HepG2 (cell line): ENCODE results near the gene TEX29.

Source experiments
- ARID2 ChIP-seq: sonication (generic); formaldehyde crosslinking; IDR thresholded peaks from 2 replicates; pipeline ENCODE4 v1.8.1; 2022; ENCODE audit warnings: mild to moderate bottlenecking, missing genetic modification reagents, borderline replicate concordance
- GABPA ChIP-seq, 2 experiments: IDR thresholded peaks; 2 replicates each; pipeline ENCODE4 v1.6.1; 2011 to 2016; ENCODE audit warnings: low read depth in 2 of 2, low read length in 1 of 2, missing biosample characterization in 1 of 2, missing genetic modification characterization in 1 of 2
- HCFC1 ChIP-seq: fragments of 150-350 bp; IDR thresholded peaks from 2 replicates; pipeline ENCODE4 v1.6.1; 2014; ENCODE audit warnings: low read depth, low read length
- JUND ChIP-seq: sonication (generic); formaldehyde crosslinking; IDR thresholded peaks from 2 replicates; pipeline ENCODE4 v1.8.0; 2022; ENCODE audit warnings: mild to moderate bottlenecking, missing genetic modification reagents
- KLF15 ChIP-seq: sonication (generic); formaldehyde crosslinking; IDR thresholded peaks from 2 replicates; pipeline ENCODE4 v1.8.1; 2023; ENCODE audit warnings: borderline replicate concordance, mild to moderate bottlenecking, inconsistent platforms, missing genetic modification reagents, mixed read lengths
- NRL ChIP-seq: sonication (generic); formaldehyde crosslinking; IDR thresholded peaks from 2 replicates; pipeline ENCODE4 v1.5.0; 2020; ENCODE audit warnings: missing genetic modification reagents, mild to moderate bottlenecking, moderate library complexity, borderline replicate concordance
- RAD21 ChIP-seq: fragments of 450-650 bp; formaldehyde crosslinking; IDR thresholded peaks from 2 replicates; pipeline ENCODE4 v1.5.0; 2020; ENCODE audit warnings: mild to moderate bottlenecking
- RFX5 ChIP-seq: IDR thresholded peaks from 2 replicates; pipeline ENCODE4 v1.6.1; 2011; ENCODE audit warnings: low read depth, low read length, improper control_type of control experiment
- ZNF446 ChIP-seq: sonication (generic); formaldehyde crosslinking; IDR thresholded peaks from 2 replicates; pipeline ENCODE4 v1.5.0; 2020; ENCODE audit warnings: mild to moderate bottlenecking, missing genetic modification reagents
- TF ChIP-seq, protein P1 (sequence below): sonication (generic); formaldehyde crosslinking; IDR thresholded peaks from 2 replicates; pipeline ENCODE4 v1.5.0; 2020; ENCODE audit warnings: mild to moderate bottlenecking, missing genetic modification reagents, moderate library complexity

DNA sequence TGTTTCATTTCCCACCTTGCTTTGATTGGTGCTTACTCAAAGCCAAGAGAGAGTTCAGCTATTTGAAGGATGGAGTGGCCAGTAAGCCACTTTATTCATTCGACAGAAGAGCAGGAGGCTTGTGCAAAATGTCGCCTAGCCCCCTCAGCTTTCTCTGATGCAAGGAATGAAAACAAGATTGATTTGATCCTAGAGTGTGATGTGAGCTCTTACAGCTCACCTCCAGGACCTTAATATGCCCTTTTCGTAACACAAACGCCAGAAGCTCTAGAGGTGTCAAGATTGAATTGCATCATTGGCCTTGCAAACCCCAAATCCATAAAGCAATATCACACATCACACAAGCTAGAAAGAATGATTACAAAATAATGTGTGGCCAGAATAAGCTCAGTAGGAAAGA, 36.4 kb downstream of the TEX29 start:
- TF ChIP-seq KLF15 (no peak), GABPA (IDR thresholded peaks at IDR 0.05; ENCODE audit: low read depth, low read length) (no peak), GABPA (CRISPR knock-in tag; IDR thresholded peaks at IDR 0.05; ENCODE audit: low read depth) (no peak), ZNF446 (CRISPR knock-in tag) (no peak), RAD21 (CRISPR knock-in tag) (no peak), JUND (CRISPR knock-in tag) (no peak), ARID2 (CRISPR knock-in tag) (no peak), NRL (CRISPR knock-in tag) (no peak), RFX5 (no peak), HCFC1 (no peak)
- TF ChIP-seq, protein P1, sequence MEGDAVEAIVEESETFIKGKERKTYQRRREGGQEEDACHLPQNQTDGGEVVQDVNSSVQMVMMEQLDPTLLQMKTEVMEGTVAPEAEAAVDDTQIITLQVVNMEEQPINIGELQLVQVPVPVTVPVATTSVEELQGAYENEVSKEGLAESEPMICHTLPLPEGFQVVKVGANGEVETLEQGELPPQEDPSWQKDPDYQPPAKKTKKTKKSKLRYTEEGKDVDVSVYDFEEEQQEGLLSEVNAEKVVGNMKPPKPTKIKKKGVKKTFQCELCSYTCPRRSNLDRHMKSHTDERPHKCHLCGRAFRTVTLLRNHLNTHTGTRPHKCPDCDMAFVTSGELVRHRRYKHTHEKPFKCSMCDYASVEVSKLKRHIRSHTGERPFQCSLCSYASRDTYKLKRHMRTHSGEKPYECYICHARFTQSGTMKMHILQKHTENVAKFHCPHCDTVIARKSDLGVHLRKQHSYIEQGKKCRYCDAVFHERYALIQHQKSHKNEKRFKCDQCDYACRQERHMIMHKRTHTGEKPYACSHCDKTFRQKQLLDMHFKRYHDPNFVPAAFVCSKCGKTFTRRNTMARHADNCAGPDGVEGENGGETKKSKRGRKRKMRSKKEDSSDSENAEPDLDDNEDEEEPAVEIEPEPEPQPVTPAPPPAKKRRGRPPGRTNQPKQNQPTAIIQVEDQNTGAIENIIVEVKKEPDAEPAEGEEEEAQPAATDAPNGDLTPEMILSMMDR: no peak
